ENCODE data around the gene KIAA0825. TPM values are rescaled to one million over a fixed set of nuclear protein-coding genes. Genes with fewer than 3 reads are reported as not detected.

The KIAA0825 gene
- total RNA-seq, 3 donors from 2014 or later (not counting 1 experiment from before 2014, with no cell fraction given), result 2.4 to 5.0 (median 4.8) TPM

DNA sequence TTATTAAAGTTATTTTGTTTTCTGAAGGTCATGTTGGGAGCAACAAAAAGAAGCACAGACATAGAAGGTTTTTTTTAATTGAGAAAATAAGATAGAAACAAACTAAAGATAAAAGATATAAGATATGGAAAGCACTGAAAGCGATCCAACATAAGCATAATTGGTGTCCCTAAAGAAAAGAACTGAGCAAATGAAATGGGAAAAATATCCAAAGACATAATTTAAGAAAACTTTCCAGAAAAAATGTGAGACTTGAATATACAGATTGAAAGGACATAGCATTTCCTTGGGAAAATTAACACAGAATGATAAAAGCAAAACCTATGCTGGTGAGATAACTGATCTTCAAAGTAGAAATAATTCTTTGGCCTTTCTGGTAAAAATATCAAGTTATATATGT lies 289.3 kb downstream of the KIAA0825 start:
- Histone ChIP-seq H3K27me3 (ENCODE audit: control insufficient read depth, insufficient read depth, low read length) (no peaks in the 10 kb centered on the region), H3K36me3 (ENCODE audit: control insufficient read depth, insufficient read depth, low read length) (no peaks in the 10 kb centered on the region), H3K4me3 (ENCODE audit: low read length) (no peak overlapping the region), H3K27ac (ENCODE audit: low read length) (no peak overlapping the region), H3K9me3 (ENCODE audit: control insufficient read depth, insufficient read depth, low read length) (no peaks in the 10 kb centered on the region), H3K4me1 (ENCODE audit: control insufficient read depth, insufficient read depth, low read length) (no peaks in the 10 kb centered on the region)
- Mint-ChIP-seq H3K4me1 (no peaks in the 10 kb centered on the region), H3K36me3 (peaks cover 8% of the 10 kb centered on the region), H3K27ac (no peak overlapping the region), H3K4me3 (no peak overlapping the region), H3K27me3 (ENCODE audit: low read depth in 2 of 2) (no peaks in the 10 kb centered on the region), H3K9me3 (peaks cover 4 to 13% of the 10 kb centered on the region in 2 donors)
- ATAC-seq (no peak), DNase-seq (no peak)
- intact Hi-C loops (cut with micrococcal nuclease), result no loop called here
- TF ChIP-seq, protein P1, sequence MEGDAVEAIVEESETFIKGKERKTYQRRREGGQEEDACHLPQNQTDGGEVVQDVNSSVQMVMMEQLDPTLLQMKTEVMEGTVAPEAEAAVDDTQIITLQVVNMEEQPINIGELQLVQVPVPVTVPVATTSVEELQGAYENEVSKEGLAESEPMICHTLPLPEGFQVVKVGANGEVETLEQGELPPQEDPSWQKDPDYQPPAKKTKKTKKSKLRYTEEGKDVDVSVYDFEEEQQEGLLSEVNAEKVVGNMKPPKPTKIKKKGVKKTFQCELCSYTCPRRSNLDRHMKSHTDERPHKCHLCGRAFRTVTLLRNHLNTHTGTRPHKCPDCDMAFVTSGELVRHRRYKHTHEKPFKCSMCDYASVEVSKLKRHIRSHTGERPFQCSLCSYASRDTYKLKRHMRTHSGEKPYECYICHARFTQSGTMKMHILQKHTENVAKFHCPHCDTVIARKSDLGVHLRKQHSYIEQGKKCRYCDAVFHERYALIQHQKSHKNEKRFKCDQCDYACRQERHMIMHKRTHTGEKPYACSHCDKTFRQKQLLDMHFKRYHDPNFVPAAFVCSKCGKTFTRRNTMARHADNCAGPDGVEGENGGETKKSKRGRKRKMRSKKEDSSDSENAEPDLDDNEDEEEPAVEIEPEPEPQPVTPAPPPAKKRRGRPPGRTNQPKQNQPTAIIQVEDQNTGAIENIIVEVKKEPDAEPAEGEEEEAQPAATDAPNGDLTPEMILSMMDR (IDR thresholded peaks at IDR 0.05), result no peak
- WGBS (ENCODE audit: insufficient coverage), result 67% methylated on average over 1 of the region's 1 CpG

DNA sequence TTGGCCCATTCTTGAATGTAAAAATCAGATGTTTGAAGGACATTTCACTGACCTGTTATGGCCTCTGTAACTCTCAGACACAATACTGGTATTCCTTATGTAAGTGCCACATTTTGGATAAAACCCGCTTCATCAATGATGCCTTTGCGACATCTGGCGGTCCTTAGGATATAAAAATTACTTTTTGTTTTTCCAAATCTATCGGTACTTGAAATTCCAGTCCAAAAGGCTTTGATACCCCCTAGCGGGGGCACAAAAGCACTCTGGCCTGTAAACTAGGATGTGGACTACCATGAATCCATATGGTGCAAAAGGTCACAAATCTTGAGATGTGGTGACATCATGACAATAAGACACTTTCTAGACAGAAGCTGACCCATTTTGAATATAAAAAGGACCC lies 291.8 kb downstream of the KIAA0825 start:
- Histone ChIP-seq H3K36me3 (ENCODE audit: control insufficient read depth, insufficient read depth, low read length) (no peaks in the 10 kb centered on the region), H3K4me3 (ENCODE audit: low read length) (no peak overlapping the region), H3K27me3 (ENCODE audit: control insufficient read depth, insufficient read depth, low read length) (no peaks in the 10 kb centered on the region), H3K4me1 (ENCODE audit: control insufficient read depth, insufficient read depth, low read length) (no peaks in the 10 kb centered on the region), H3K9me3 (ENCODE audit: control insufficient read depth, insufficient read depth, low read length) (no peaks in the 10 kb centered on the region), H3K27ac (ENCODE audit: low read length) (no peak overlapping the region)
- Mint-ChIP-seq H3K4me1 (no peaks in the 10 kb centered on the region), H3K27me3 (ENCODE audit: low read depth in 2 of 2) (no peaks in the 10 kb centered on the region), H3K9me3 (peaks cover 4 to 13% of the 10 kb centered on the region in 2 donors), H3K27ac (no peak overlapping the region), H3K36me3 (peaks cover 8% of the 10 kb centered on the region), H3K4me3 (no peak overlapping the region)
- DNase-seq, result no peak
- intact Hi-C loops (cut with micrococcal nuclease), result no loop called here
- 91% methylated on average over 5 of the region's 5 CpGs for WGBS (ENCODE audit: insufficient coverage)
- ATAC-seq, result no peak
- TF ChIP-seq, protein P1 (IDR thresholded peaks at IDR 0.05), result no peak

DNA sequence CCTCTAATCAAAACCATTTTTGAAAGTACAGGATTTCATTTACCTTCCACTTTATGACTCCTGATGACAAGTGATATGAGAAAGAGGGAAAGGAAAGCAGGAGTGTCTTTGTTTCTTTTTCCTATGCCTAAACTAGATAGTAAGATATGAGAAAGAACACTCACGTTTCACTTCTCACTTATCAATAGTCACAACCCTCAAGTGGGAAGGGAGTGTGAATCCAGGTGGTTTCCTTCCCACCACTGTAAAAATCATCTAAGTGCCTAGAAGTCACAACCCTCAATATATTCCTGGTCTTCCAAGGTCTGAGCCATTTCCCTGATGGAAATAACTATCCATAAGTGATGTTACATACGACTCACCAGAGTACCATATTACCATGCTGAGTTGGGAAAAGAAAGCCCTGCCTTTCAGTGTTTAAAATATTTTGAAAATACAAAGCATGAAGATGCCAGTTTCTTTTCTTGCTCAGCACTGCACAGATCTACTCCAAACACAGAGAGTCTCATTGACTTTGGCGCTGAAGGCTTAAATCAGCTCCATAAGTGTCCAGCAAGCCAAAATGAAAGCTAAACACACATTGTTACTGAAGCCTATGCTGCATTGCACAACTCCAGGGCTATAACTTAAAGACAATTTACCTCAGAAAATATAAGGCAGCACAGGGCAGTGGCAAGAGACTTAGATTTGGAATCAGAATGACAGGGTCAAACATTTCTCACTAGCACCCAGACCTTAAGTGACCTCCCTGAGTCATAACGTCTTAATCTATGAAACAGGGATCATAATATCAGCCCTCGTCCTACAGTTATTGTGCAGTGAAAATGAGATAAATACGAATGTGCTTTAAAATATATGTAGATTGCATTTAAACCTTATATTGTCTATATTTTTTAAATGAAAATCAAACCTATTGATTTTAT lies 301.2 kb downstream of the KIAA0825 start:
- Histone ChIP-seq H3K4me1 (ENCODE audit: control insufficient read depth, insufficient read depth, low read length) (no peaks in the 10 kb centered on the region), H3K9me3 (ENCODE audit: control insufficient read depth, insufficient read depth, low read length) (no peaks in the 10 kb centered on the region), H3K27ac (ENCODE audit: low read length) (no peak overlapping the region), H3K4me3 (ENCODE audit: low read length) (no peak overlapping the region), H3K27me3 (ENCODE audit: control insufficient read depth, insufficient read depth, low read length) (no peaks in the 10 kb centered on the region), H3K36me3 (ENCODE audit: control insufficient read depth, insufficient read depth, low read length) (no peaks in the 10 kb centered on the region)
- Mint-ChIP-seq H3K4me1 (no peaks in the 10 kb centered on the region), H3K4me3 (no peak overlapping the region), H3K27me3 (ENCODE audit: low read depth in 2 of 2) (no peaks in the 10 kb centered on the region), H3K27ac (no peak overlapping the region), H3K36me3 (no peaks in the 10 kb centered on the region), H3K9me3 (no peaks in the 10 kb centered on the region)
- DNase-seq, result no peak
- no peak for ATAC-seq
- TF ChIP-seq, protein P1 (IDR thresholded peaks at IDR 0.05), result no peak
- WGBS (ENCODE audit: insufficient coverage), result 95% methylated on average over 2 of the region's 6 CpGs
- intact Hi-C loops (cut with micrococcal nuclease), result no loop called here

All from natural killer cell (primary cell).